Osteocyte (in vitro differentiated cells): Measurements from ENCODE around the gene TFDP1. TPM values are rescaled to one million over a fixed set of nuclear protein-coding genes. Genes with fewer than 3 reads are reported as not detected.

Experiments used
- DNase-seq: peaks from one replicate; pipeline ENCODE4 v3.0.0; 2021; ENCODE audit warnings: mixed read lengths; ENCODE audit not compliant: unreplicated experiment; ENCODE audit errors: extremely low spot score
- H3K27ac Mint-ChIP-seq: one replicate; pipeline ENCODE4 v1.8.0; 2021; ENCODE audit warnings: mild to moderate bottlenecking, mixed read lengths; ENCODE audit not compliant: unreplicated experiment
- H3K27me3 Mint-ChIP-seq: one replicate; pipeline ENCODE4 v1.8.0; 2021; ENCODE audit warnings: mixed read lengths; ENCODE audit not compliant: unreplicated experiment
- H3K36me3 Mint-ChIP-seq: one replicate; pipeline ENCODE4 v1.8.0; 2021; ENCODE audit warnings: mixed read lengths; ENCODE audit not compliant: unreplicated experiment
- H3K4me1 Mint-ChIP-seq: one replicate; pipeline ENCODE4 v1.8.0; 2021; ENCODE audit warnings: mixed read lengths; ENCODE audit not compliant: unreplicated experiment
- H3K4me3 Mint-ChIP-seq: one replicate; pipeline ENCODE4 v1.8.0; 2021; ENCODE audit warnings: mild to moderate bottlenecking, moderate library complexity, mixed read lengths; ENCODE audit not compliant: unreplicated experiment
- H3K9me3 Mint-ChIP-seq: one replicate; pipeline ENCODE4 v1.8.0; 2021; ENCODE audit warnings: mixed read lengths; ENCODE audit not compliant: unreplicated experiment
- CTCF ChIP-seq: fragments of 200-600 bp; sonication (generic); IDR thresholded peaks from 2 replicates; pipeline ENCODE4 v1.5.0; 2021; ENCODE audit warnings: antibody characterized with exemption, mild to moderate bottlenecking, moderate library complexity
- total RNA-seq: library from RNA; stranded (reverse); gene quantifications from 2 replicates; pipeline ENCODE4 v1.2.1, GENCODE V29; 2021

TFDP1 gene
- total RNA-seq, 1 donor from 2014 or later = 66.9 TPM

- Mint-ChIP-seq H3K9me3 (no peaks in the 10 kb centered on the region), H3K27ac (no peak overlapping the region), H3K4me1 (no peaks in the 10 kb centered on the region), H3K4me3 (no peak overlapping the region), H3K36me3 (peaks cover 8% of the 10 kb centered on the region), H3K27me3 (no peaks in the 10 kb centered on the region)
- TF ChIP-seq CTCF = no peak
- DNase-seq = no peak
These were observed 22.7 kb downstream of the TFDP1 start for GRCh38 chr13:113607056-113607888.

GRCh38 chr13:113607889-113608635 is 23.5 kb downstream of the TFDP1 start:
- H3K4me3 Mint-ChIP-seq = no peak overlapping the region
- no peaks in the 10 kb centered on the region for H3K27me3 Mint-ChIP-seq
- no peaks in the 10 kb centered on the region for H3K4me1 Mint-ChIP-seq
- H3K27ac Mint-ChIP-seq = no peak overlapping the region
- peaks cover 9% of the 10 kb centered on the region for H3K36me3 Mint-ChIP-seq
- TF ChIP-seq CTCF = no peak
- no peaks in the 10 kb centered on the region for H3K9me3 Mint-ChIP-seq
- no peak for DNase-seq

GRCh38 chr13:113608967-113609533 is 24.5 kb downstream of the TFDP1 start:
- H3K27ac Mint-ChIP-seq = peak overlapping the region; percentile 31
- no peak for TF ChIP-seq CTCF
- no peak for DNase-seq
- no peaks in the 10 kb centered on the region for H3K9me3 Mint-ChIP-seq
- no peak overlapping the region for H3K4me3 Mint-ChIP-seq
- no peaks in the 10 kb centered on the region for H3K27me3 Mint-ChIP-seq
- H3K36me3 Mint-ChIP-seq = peaks cover 9% of the 10 kb centered on the region
- H3K4me1 Mint-ChIP-seq = no peaks in the 10 kb centered on the region

- Mint-ChIP-seq H3K36me3 (peaks cover 9% of the 10 kb centered on the region), H3K27ac (no peak overlapping the region), H3K4me3 (no peak overlapping the region), H3K4me1 (no peaks in the 10 kb centered on the region), H3K27me3 (no peaks in the 10 kb centered on the region), H3K9me3 (no peaks in the 10 kb centered on the region)
- TF ChIP-seq CTCF = no peak
- DNase-seq = no peak
These were observed 25.1 kb downstream of the TFDP1 start for GRCh38 chr13:113609616-113610015.

- H3K36me3 Mint-ChIP-seq = peaks cover 9% of the 10 kb centered on the region
- H3K4me1 Mint-ChIP-seq = no peaks in the 10 kb centered on the region
- no peak for DNase-seq
- no peak overlapping the region for H3K4me3 Mint-ChIP-seq
- no peak for TF ChIP-seq CTCF
- H3K9me3 Mint-ChIP-seq = no peaks in the 10 kb centered on the region
- no peak overlapping the region for H3K27ac Mint-ChIP-seq
- H3K27me3 Mint-ChIP-seq = no peaks in the 10 kb centered on the region
These were observed 25.7 kb downstream of the TFDP1 start for GRCh38 chr13:113610266-113610665.
